Heart left ventricle (tissue), 13 donors: ENCODE data around the gene AHRR.
"Not testable (repeated sequence)": the region's sequence is repeated elsewhere in the genome, so short reads cannot be mapped to it uniquely, and the experiment has no call there.

Source experiments
- POLR2A ChIP-seq, 2 donors: fragments of 450-650 bp; IDR thresholded peaks; one replicate each; pipeline ENCODE4 v1.6.1; 2017; ENCODE audit warnings: antibody characterized with exemption in 2 of 2, mild to moderate bottlenecking in 2 of 2, moderate library complexity in 2 of 2
- TF ChIP-seq, protein P1 (sequence below), 12 donors: fragments of 200-600 bp; sonication (generic) in 4 of 12; IDR thresholded peaks; one replicate each; pipeline versions ENCODE4 v1.5.0 to v1.8.0; 2018 to 2022; ENCODE audit warnings: antibody characterized with exemption in 12 of 12, mild to moderate bottlenecking in 5 of 12
- donor health status: ischemic (EF 13 %, LVEDD 7.1; RV severe dilation, severe dysfunction).
- donor health status: DM: no; HTN: yes; CAD: no.
- donor health status: DM: no; HTN: no; CAD: no.
- donor health status: ischemic (EF 25% LVEDD 6.9; RV normal size, moderate dysfunction).
- donor health status: ischemic (EF 25% LVEDD 5.7; RV mildly dilated, moderate dysfunction).
- donor health status: ischemic (EF 35%, LVEDD 5.7; RV mildly dilated, moderate dysfunction).
- donor health status: nonischemic (EF 11% LVEDD 7.7; RV severe dilation, severe dysfunction).
- donor health status: DM: yes; HTN: yes; CAD: no.
- donor health status: PGD.
- donor health status: ischemic (EF 29% LVEDD 5.4; RV normal size, mild dysfunction).
- donor health status: nonischemic (EF 23%, LVEDD 6.1; RV moderate dilation, normal function).

DNA sequence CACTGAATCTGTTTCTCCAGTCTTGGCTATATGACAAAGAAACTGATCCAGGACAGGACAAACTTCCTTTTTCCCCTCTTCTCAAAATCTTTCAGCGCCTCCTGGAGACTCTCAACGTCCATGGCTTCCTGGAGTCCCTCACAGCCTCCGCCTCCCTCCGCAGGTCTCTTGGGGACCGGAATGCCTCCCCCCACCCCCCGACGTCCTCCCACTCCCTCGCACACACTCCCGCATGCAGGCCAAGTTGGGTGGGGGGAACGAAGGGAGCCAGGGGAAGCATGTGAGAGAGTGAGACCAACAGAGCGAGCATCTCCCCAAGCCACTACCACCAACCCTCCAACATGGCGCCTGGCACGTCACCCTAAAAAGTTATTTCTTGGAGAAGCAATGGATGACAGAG lies 31.3 kb upstream of the AHRR start:
- TF ChIP-seq POLR2A (IDR thresholded peaks at IDR 0.05), result not testable (repeated sequence)
- TF ChIP-seq, protein P1, sequence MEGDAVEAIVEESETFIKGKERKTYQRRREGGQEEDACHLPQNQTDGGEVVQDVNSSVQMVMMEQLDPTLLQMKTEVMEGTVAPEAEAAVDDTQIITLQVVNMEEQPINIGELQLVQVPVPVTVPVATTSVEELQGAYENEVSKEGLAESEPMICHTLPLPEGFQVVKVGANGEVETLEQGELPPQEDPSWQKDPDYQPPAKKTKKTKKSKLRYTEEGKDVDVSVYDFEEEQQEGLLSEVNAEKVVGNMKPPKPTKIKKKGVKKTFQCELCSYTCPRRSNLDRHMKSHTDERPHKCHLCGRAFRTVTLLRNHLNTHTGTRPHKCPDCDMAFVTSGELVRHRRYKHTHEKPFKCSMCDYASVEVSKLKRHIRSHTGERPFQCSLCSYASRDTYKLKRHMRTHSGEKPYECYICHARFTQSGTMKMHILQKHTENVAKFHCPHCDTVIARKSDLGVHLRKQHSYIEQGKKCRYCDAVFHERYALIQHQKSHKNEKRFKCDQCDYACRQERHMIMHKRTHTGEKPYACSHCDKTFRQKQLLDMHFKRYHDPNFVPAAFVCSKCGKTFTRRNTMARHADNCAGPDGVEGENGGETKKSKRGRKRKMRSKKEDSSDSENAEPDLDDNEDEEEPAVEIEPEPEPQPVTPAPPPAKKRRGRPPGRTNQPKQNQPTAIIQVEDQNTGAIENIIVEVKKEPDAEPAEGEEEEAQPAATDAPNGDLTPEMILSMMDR (IDR thresholded peaks at IDR 0.05), result not testable (repeated sequence)
